H1 (cell line): ENCODE measurements around the gene DCTN3. TPM values are rescaled to one million over a fixed set of nuclear protein-coding genes. Genes with fewer than 3 reads are reported as not detected.

Experiments
- CTCF ChIA-PET: fragments of 300-600 bp; sonication (Branson Sonifier 250); formaldehyde crosslinking; loops from one replicate; lab custom pipeline; 2021; ENCODE audit not compliant: partially characterized antibody; lab: Charles Lee
- POLR2A ChIA-PET: fragments of 300-600 bp; sonication (Branson Sonifier 250); formaldehyde crosslinking; loops from one replicate; lab custom pipeline; 2021; ENCODE audit warnings: inconsistent platforms; ENCODE audit not compliant: partially characterized antibody; lab: Charles Lee
- DNase-seq, 2 experiments: peaks; one replicate each; pipeline versions ENCODE4 v3.0.0 to v3.0.0-alpha.2; 2010 to 2022; ENCODE audit warnings: low spot score in 2 of 2, low read depth in 1 of 2, mixed read lengths in 1 of 2
- FAIRE-seq: peaks from 2 replicates; lab custom pipeline; 2011; peaks lifted over from hg19 to GRCh38; lab: Jason Lieb, UNC
- H2AFZ ChIP-seq: 2 replicates; pipeline ENCODE4 v1.8.1; 2012; ENCODE audit warnings: low read length, inconsistent platforms
- H2AK5ac ChIP-seq: 2 replicates; pipeline ENCODE4 v1.6.1; 2013; ENCODE audit warnings: low read depth, low read length
- H2BK120ac ChIP-seq: replicated peaks from 2 replicates; pipeline ENCODE3; 2013; ENCODE audit warnings: low read depth, low read length, inconsistent platforms
- H2BK12ac ChIP-seq: 2 replicates; pipeline ENCODE4 v1.6.1; 2013; ENCODE audit warnings: low read depth, low read length
- H2BK15ac ChIP-seq: 2 replicates; pipeline ENCODE4 v1.6.1; 2013; ENCODE audit warnings: low read length
- H2BK20ac ChIP-seq: 2 replicates; pipeline ENCODE4 v1.6.1; 2013; ENCODE audit warnings: low read length
- H2BK5ac ChIP-seq: 2 replicates; pipeline ENCODE4 v1.6.1; 2013; ENCODE audit warnings: low read depth, low read length
- H3K14ac ChIP-seq: 2 replicates; pipeline ENCODE4 v1.6.1; 2013; ENCODE audit warnings: inconsistent platforms; ENCODE audit not compliant: insufficient read length
- H3K18ac ChIP-seq: 2 replicates; pipeline ENCODE4 v1.6.1; 2013; ENCODE audit warnings: low read length; ENCODE audit errors: extremely low read depth
- H3K23ac ChIP-seq: 2 replicates; pipeline ENCODE4 v1.6.1; 2013; ENCODE audit warnings: inconsistent platforms; ENCODE audit not compliant: insufficient read length
- H3K23me2 ChIP-seq: 2 replicates; pipeline ENCODE4 v1.6.1; 2013; ENCODE audit warnings: low read depth, low read length
- H3K27ac ChIP-seq: 2 replicates; pipeline ENCODE4 v1.6.1; 2011; ENCODE audit warnings: low read depth, low read length, inconsistent platforms
- H3K27me3 ChIP-seq, 4 experiments: replicated peaks in 1 of 4; 1 replicate in 1 of 4; 2 replicates in 3 of 4; pipeline versions ENCODE4 v1.6.1 to v1.8.1; 2011 to 2013; ENCODE audit warnings: low read length in 3 of 4, mild to moderate bottlenecking in 3 of 4, inconsistent platforms in 2 of 4, mixed read lengths in 2 of 4, moderate library complexity in 1 of 4; ENCODE audit not compliant: control insufficient read depth in 3 of 4, insufficient read depth in 3 of 4; ENCODE audit errors: extremely low read depth in 1 of 4
- H3K36me3 ChIP-seq, 4 experiments: 2 replicates each; pipeline versions ENCODE4 v1.6.1 to v1.8.1; 2011 to 2013; ENCODE audit warnings: mild to moderate bottlenecking in 4 of 4, low read length in 3 of 4, moderate library complexity in 2 of 4, control low read depth in 1 of 4, inconsistent platforms in 1 of 4; ENCODE audit not compliant: insufficient read depth in 4 of 4, control insufficient read depth in 2 of 4
- H3K4ac ChIP-seq: replicated peaks from 2 replicates; pipeline ENCODE3; 2013; ENCODE audit warnings: low read length, low read depth, mixed read lengths, inconsistent platforms; ENCODE audit not compliant: insufficient read length
- H3K4me1 ChIP-seq, 4 experiments: replicated peaks in 1 of 4; 1 replicate in 1 of 4; 2 replicates in 3 of 4; pipeline versions ENCODE4 v1.6.1 to v1.8.1; 2011 to 2013; ENCODE audit warnings: low read length in 3 of 4, inconsistent platforms in 2 of 4, mixed read lengths in 1 of 4; ENCODE audit not compliant: insufficient read depth in 4 of 4, control insufficient read depth in 3 of 4
- H3K4me2 ChIP-seq, 2 experiments: 2 replicates each; pipeline versions ENCODE4 v1.6.1 to v1.8.1; 2011 to 2013; ENCODE audit warnings: low read depth in 2 of 2, low read length in 2 of 2, control low read depth in 1 of 2, inconsistent platforms in 1 of 2, mild to moderate bottlenecking in 1 of 2; ENCODE audit not compliant: insufficient read depth in 1 of 2
- H3K4me3 ChIP-seq, 4 experiments: fragments of 200-600, 300-600 bp in 1 of 4; sonication (generic), shearing (Covaris generic), sonication (Bioruptor Twin) in 1 of 4; 2 replicates each; pipeline versions ENCODE4 v1.5.1 to v1.8.1; 2011 to 2016; ENCODE audit warnings: low read length in 4 of 4, low read depth in 3 of 4, control low read depth in 2 of 4, inconsistent platforms in 2 of 4, mild to moderate bottlenecking in 2 of 4, mixed read lengths in 1 of 4, moderate library complexity in 1 of 4; ENCODE audit not compliant: insufficient read depth in 2 of 4; ENCODE audit errors: extremely low read depth in 1 of 4
- H3K56ac ChIP-seq: replicated peaks from 2 replicates; pipeline ENCODE3; 2013; ENCODE audit warnings: low read depth, mild to moderate bottlenecking, mixed read lengths, low read length, inconsistent platforms; ENCODE audit not compliant: insufficient read length
- H3K79me1 ChIP-seq: 2 replicates; pipeline ENCODE4 v1.6.1; 2013; ENCODE audit warnings: low read depth, low read length, control low read depth
- H3K79me2 ChIP-seq, 2 experiments: 2 replicates each; pipeline versions ENCODE4 v1.6.1 to v1.8.1; 2012 to 2013; ENCODE audit warnings: low read length in 2 of 2, mild to moderate bottlenecking in 2 of 2, inconsistent platforms in 1 of 2; ENCODE audit not compliant: insufficient read depth in 2 of 2, control insufficient read depth in 1 of 2
- H3K9ac ChIP-seq, 4 experiments: replicated peaks in 1 of 4; 1 replicate in 1 of 4; 2 replicates in 3 of 4; pipeline versions ENCODE4 v1.6.1 to v1.8.1; 2011 to 2013; ENCODE audit warnings: low read depth in 3 of 4, low read length in 3 of 4, control low read depth in 2 of 4, mild to moderate bottlenecking in 2 of 4, moderate library complexity in 2 of 4, inconsistent platforms in 1 of 4; ENCODE audit errors: extremely low read depth in 1 of 4
- H3K9me3 ChIP-seq, 2 experiments: 2 replicates each; pipeline versions ENCODE4 v1.6.1 to v1.8.1; 2012 to 2013; ENCODE audit warnings: mild to moderate bottlenecking in 2 of 2, moderate library complexity in 2 of 2, control low read depth in 1 of 2, inconsistent platforms in 1 of 2, low read depth in 1 of 2, low read length in 1 of 2, mixed read lengths in 1 of 2; ENCODE audit not compliant: insufficient read depth in 2 of 2
- H4K20me1 ChIP-seq, 2 experiments: replicated peaks in 1 of 2; 2 replicates each; pipeline versions ENCODE3 to v1.8.1; 2011 to 2013; ENCODE audit warnings: inconsistent platforms in 2 of 2, low read length in 2 of 2, mild to moderate bottlenecking in 1 of 2; ENCODE audit not compliant: insufficient read depth in 2 of 2, control insufficient read depth in 1 of 2
- H4K5ac ChIP-seq: 2 replicates; pipeline ENCODE4 v1.6.1; 2013; ENCODE audit warnings: low read length, low read depth, mixed read lengths, inconsistent platforms; ENCODE audit not compliant: insufficient read length
- H4K8ac ChIP-seq: 2 replicates; pipeline ENCODE4 v1.8.0; 2013; ENCODE audit warnings: mild to moderate bottlenecking, moderate library complexity, low read length, inconsistent platforms; ENCODE audit not compliant: insufficient read depth; ENCODE audit errors: extremely low read depth
- H4K91ac ChIP-seq: replicated peaks from 2 replicates; pipeline ENCODE3; 2013; ENCODE audit warnings: low read length, mixed read lengths, inconsistent platforms; ENCODE audit not compliant: insufficient read length
- BRCA1 ChIP-seq: IDR thresholded peaks from 2 replicates; pipeline ENCODE4 v1.6.1; 2012; ENCODE audit warnings: low read depth, low read length, improper control_type of control experiment
- CEBPB ChIP-seq: IDR thresholded peaks from 2 replicates; pipeline ENCODE4 v1.6.1; 2012; ENCODE audit warnings: low read depth, low read length
- KDM1A ChIP-seq: fragments of 200-600, 300-600 bp; sonication (generic); IDR thresholded peaks from 2 replicates; pipeline ENCODE4 v1.7.1; 2016; ENCODE audit warnings: mild to moderate bottlenecking, low read length, borderline replicate concordance
- KDM4A ChIP-seq: IDR thresholded peaks from one replicate; pipeline ENCODE4 v1.7.1; 2012; ENCODE audit warnings: low read depth, mild to moderate bottlenecking, moderate library complexity, low read length, inconsistent platforms; ENCODE audit not compliant: severe bottlenecking
- RAD21 ChIP-seq, 2 experiments: IDR thresholded peaks in 1 of 2; conservative IDR thresholded peaks in 1 of 2; 2 replicates each; pipeline ENCODE4 v1.6.1; 2011; ENCODE audit warnings: low read depth in 2 of 2, low read length in 2 of 2, improper control_type of control experiment in 1 of 2, inconsistent platforms in 1 of 2, mild to moderate bottlenecking in 1 of 2, moderate library complexity in 1 of 2
- SRF ChIP-seq: IDR thresholded peaks from 2 replicates; pipeline ENCODE4 v1.6.1; 2011; ENCODE audit warnings: mild to moderate bottlenecking, low read depth, low read length, moderate library complexity
- WGBS, 2 experiments: shearing (Covaris generic) in 1 of 2; methylation state at CpG; one replicate each; pipeline versions ENCODE4 v1.1.6 to v1.1.7; 2013 to 2015; ENCODE audit warnings: low lambda C conversion rate in 2 of 2, mixed read lengths in 2 of 2, inconsistent platforms in 1 of 2, low coverage in 1 of 2, missing lambda C conversion rate in 1 of 2; ENCODE audit not compliant: insufficient replicate concordance in 2 of 2, insufficient coverage in 1 of 2, insufficient read length in 1 of 2; ENCODE audit errors: extremely low coverage in 1 of 2, missing lambda C conversion rate in 1 of 2; 5-methylcytosine and 5-hydroxymethylcytosine counted together
- long read RNA-seq, 2 experiments: library from RNA in 1 of 2; library from capped mRNA in 1 of 2; stranded (forward); transcript quantifications; one replicate each; pipeline ENCODE4 v2.0.0, GENCODE V29; 2021; ENCODE audit warnings: inconsistent platforms in 1 of 2
- polyA minus RNA-seq, 3 experiments: library from RNA; depleted of rRNA, polyadenylated mRNA; stranded (reverse); fragments of >200 nt; gene quantifications; 1 replicate in 2 of 3; 2 replicates in 1 of 3; pipeline ENCODE4 v1.2.3, GENCODE V29; 2011
- polyA plus RNA-seq, 7 experiments: library from polyadenylated mRNA; depleted of rRNA in 3 of 7; stranded (reverse) in 5 of 7; unstranded in 2 of 7; fragments of >200 nt in 5 of 7; fragments of 200-250 nt in 2 of 7; gene quantifications; 1 replicate in 5 of 7; 2 replicates in 1 of 7; 4 replicates in 1 of 7; pipeline versions ENCODE4 v1.2.1 to v1.2.3, GENCODE V29; 2011 to 2013; ENCODE audit warnings: missing spikeins in 2 of 7, mixed read lengths in 2 of 7
- total RNA-seq: library from RNA; stranded (reverse); fragmentation: NEBNext Ultra II Directional; extraction: Animal tissue kit (Norgen Biotek cat#: 25700); gene quantifications from 2 replicates; pipeline ENCODE4 v1.2.1, GENCODE V29; 2021

The DCTN3 gene
- total RNA-seq (23.4 and 25.6 TPM in 2 replicates), polyA plus RNA-seq (2011; rRNA removed) (37.8 and 39.2 TPM in 2 replicates), polyA minus RNA-seq (2011; rRNA and poly(A)+ RNA removed) (25.2 and 26.6 TPM in 2 replicates)
- polyA plus RNA-seq (2011; cell fraction: cytosol; rRNA removed): 36.2 TPM
- polyA plus RNA-seq (2011; cell fraction: nucleus; rRNA removed): 28.6 TPM
- 31.7 to 38.2 TPM (median 34.4 TPM) in 4 replicates for polyA plus RNA-seq (2012, experiment 1 of 2)
- 67.1 TPM for polyA plus RNA-seq (2012, experiment 2 of 2)
- 21.3 TPM for polyA plus RNA-seq (2013, experiment 1 of 2)
- polyA plus RNA-seq (2013, experiment 2 of 2): 22.3 TPM
- 7.0 TPM for polyA minus RNA-seq (2011; cell fraction: cytosol; rRNA and poly(A)+ RNA removed)
- polyA minus RNA-seq (2011; cell fraction: nucleus; rRNA and poly(A)+ RNA removed): 12.9 TPM
- long read RNA-seq, experiment 1, transcript DCTN3-201 (7 exons, 808 nt): major isoform, 16 of 22 reads
- long read RNA-seq, experiment 1, partial matches to known transcripts: 4 of 22 reads
- long read RNA-seq, experiment 1, other reads (novel, unspliced or antisense): 1 of 22 reads
- long read RNA-seq, experiment 2, transcript DCTN3-201 (7 exons, 808 nt): major isoform, 43 of 49 reads
- long read RNA-seq, experiment 2, partial matches to known transcripts: 1 of 49 reads
- long read RNA-seq, experiment 2, other reads (novel, unspliced or antisense): 4 of 49 reads

GRCh38 chr9:34620061-34620994, at the start of gene DCTN3:
Gene DCTN3, minus strand, starts transcription at chr9:34620495. Its CDS starts 31 bp downstream, at chr9:34620464.
- Histone ChIP-seq H3K4me1 (peaks cover 0 to 5% (median 4%) of the 10 kb centered on the region in 4 experiments; a peak in 5 of 7 replicates), H3K4me2 (peak within 1 kb of the TSS; percentile 76 to 86), H3K27me3 (peaks cover 17 to 37% (median 35%) of the 10 kb centered on the region in 4 experiments), H3K9me3 (no peaks in the 10 kb centered on the region), H2AFZ (no peak within 1 kb of the TSS; the same call in 1 of the 2 replicates), H2BK120ac (no peak within 1 kb of the TSS), H2AK5ac (no peak within 1 kb of the TSS), H4K20me1 (peaks cover 0 to 2% of the 10 kb centered on the region in 2 experiments), H3K14ac (no peak within 1 kb of the TSS), H2BK12ac (no peak within 1 kb of the TSS), H4K5ac (no peak within 1 kb of the TSS), H2BK15ac (no peak within 1 kb of the TSS), H3K23me2 (peaks cover 7% of the 10 kb centered on the region; the same call in 1 of the 2 replicates), H3K9ac (peak within 1 kb of the TSS in 3 of 4 experiments; percentile 35 to 45 (median 43); a peak in 4 of 7 replicates), H3K79me2 (no peaks in the 10 kb centered on the region), H3K18ac (no peak within 1 kb of the TSS), H4K91ac (no peak within 1 kb of the TSS), H2BK5ac (no peak within 1 kb of the TSS), H3K27ac (no peak within 1 kb of the TSS), H2BK20ac (no peak within 1 kb of the TSS), H3K36me3 (no peaks in the 10 kb centered on the region; a peak in 1 of 8 replicates), H3K4ac (no peak within 1 kb of the TSS), H4K8ac (0 out of 2 replicates have a peak within 1 kb of the TSS, but pooled peaks have one; percentile 15), H3K4me3 (peak within 1 kb of the TSS; percentile 55 to 79 (median 72)), H3K79me1 (no peaks in the 10 kb centered on the region; the same call in 1 of the 2 replicates), H3K23ac (no peak within 1 kb of the TSS), H3K56ac (no peak within 1 kb of the TSS)
- 9% methylated on average over 43 of the region's 43 CpGs; no CpG with 5 or more reads in 1 of the 2 experiments for WGBS, 2 experiments
- DNase-seq: peak in 1 of 2 experiments; percentile 83
- POLR2A ChIA-PET: interaction anchor here (1.1 kb wide), 1 partner anchor 24 kb away, joined by 3 read pairs; no protein-coding TSS in a partner anchor
- peak; percentile 98 for FAIRE-seq
- CTCF ChIA-PET: interaction anchor here (1.1 to 4.7 kb wide), 10 partner anchors 9 to 119 kb away, joined by 3 to 65 read pairs (median 6); partner anchors contain the start of genes ARID3C, GALT, RPP25L and SIGMAR1
- TF ChIP-seq RAD21 (IDR thresholded peaks at IDR 0.05 in 1 of 2, conservative IDR thresholded peaks at IDR 0.05 in 1 of 2; ENCODE audit: low read depth in 2 of 2, low read length in 2 of 2) (no peak), KDM1A (no peak), KDM4A (peak; percentile 83), SRF (no peak), CEBPB (no peak), BRCA1 (no peak)
